ENCODE measurements around the gene YIPF3. TPM values are rescaled to one million over a fixed set of nuclear protein-coding genes. Genes with fewer than 3 reads are reported as not detected.
"Not testable (repeated sequence)": the region's sequence is repeated elsewhere in the genome, so short reads cannot be mapped to it uniquely, and the experiment has no call there.

The YIPF3 gene
- polyA plus RNA-seq (2011; rRNA removed): 291 and 355 TPM in 2 replicates
- 242 and 409 TPM in 2 replicates for polyA minus RNA-seq (2011; rRNA and poly(A)+ RNA removed)

DNA sequence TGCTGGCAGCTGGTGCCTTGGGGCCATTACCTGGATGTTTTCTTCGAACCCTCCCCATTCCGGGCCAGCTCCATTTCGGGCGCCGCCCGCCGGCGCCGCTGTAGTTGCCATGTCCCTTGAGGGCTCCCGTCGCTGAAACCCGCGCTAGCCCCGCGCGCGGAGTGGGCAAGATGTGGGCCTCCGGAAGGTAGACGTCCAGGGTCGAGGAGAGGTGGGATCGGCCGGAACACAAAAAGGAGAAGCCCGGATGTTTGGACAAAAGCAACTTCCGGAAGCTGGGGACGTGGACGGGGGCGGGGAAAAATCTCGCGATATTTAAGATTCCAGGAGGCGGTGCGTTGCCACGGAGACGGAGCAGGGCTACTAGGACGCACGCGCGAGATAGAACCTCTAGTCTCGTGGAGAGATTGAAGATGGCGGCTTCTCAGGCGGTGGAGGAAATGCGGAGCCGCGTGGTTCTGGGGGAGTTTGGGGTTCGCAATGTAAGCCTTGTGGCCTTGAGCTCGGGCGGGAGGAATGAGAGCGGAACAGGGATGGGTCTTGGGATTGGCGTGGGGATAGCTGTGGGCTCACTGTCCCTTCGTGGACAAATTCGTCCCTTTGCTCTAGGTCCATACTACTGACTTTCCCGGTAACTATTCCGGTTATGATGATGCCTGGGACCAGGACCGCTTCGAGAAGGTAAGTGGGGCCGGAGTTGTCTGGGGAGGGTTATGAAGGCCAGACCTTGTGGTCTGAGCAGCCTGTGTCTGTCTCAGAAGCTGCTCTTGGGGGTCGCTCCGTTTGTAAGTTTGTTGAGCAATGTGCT, at the start of gene YIPF3, which contains the start of gene POLR1C:
Gene YIPF3 (minus strand): TSS at position 230 of the 808 bp plus-strand sequence. CDS start 119 bp downstream, at position 111.
Gene POLR1C (plus strand): TSS at position 393 of the 808 bp plus-strand sequence. CDS start 21 bp downstream, at position 414.
- Histone ChIP-seq H3K27me3 (ENCODE audit: control insufficient read depth, insufficient read depth, low read length) (no peaks in the 10 kb centered on the region), H3K4me3 (ENCODE audit: low read depth, low read length) (peak within 1 kb of the TSS; percentile 92), H3K36me3 (ENCODE audit: control insufficient read depth, insufficient read depth, low read length) (peaks cover 38% of the 10 kb centered on the region)
- POLR2A ChIA-PET: interaction anchor here (0.6 to 0.9 kb wide), 2 partner anchors 31 to 157 kb away, joined by 3 read pairs; no protein-coding TSS in a partner anchor
- CTCF ChIA-PET: interaction anchor here (0.8 to 1.9 kb wide), 7 partner anchors 9 to 254 kb away, joined by 3 to 11 read pairs (median 3); no protein-coding TSS in a partner anchor
- no peak for TF ChIP-seq CTCF (IDR thresholded peaks at IDR 0.05; ENCODE audit: insufficient read depth, low read depth, low read length)
- peak; percentile 85 for DNase-seq (ENCODE audit: low read depth)

GRCh38 chr6:43559328-43559727, 42.6 kb upstream of the YIPF3 start:
- ChIA-PET POLR2A (no interaction called here), CTCF (no interaction called here)
- Histone ChIP-seq H3K27me3 (ENCODE audit: control insufficient read depth, insufficient read depth, low read length) (no peaks in the 10 kb centered on the region), H3K4me3 (ENCODE audit: low read depth, low read length) (no peak overlapping the region), H3K36me3 (ENCODE audit: control insufficient read depth, insufficient read depth, low read length) (peaks cover 11% of the 10 kb centered on the region)
- TF ChIP-seq CTCF (IDR thresholded peaks at IDR 0.05; ENCODE audit: insufficient read depth, low read depth, low read length): no peak
- no peak for DNase-seq (ENCODE audit: low read depth)

GRCh38 chr6:43557620-43558019, 40.9 kb upstream of the YIPF3 start:
- H3K27me3 ChIP-seq (ENCODE audit: control insufficient read depth, insufficient read depth, low read length); CTCF ChIA-PET; POLR2A ChIA-PET; DNase-seq (ENCODE audit: low read depth); H3K4me3 ChIP-seq (ENCODE audit: low read depth, low read length): not testable (repeated sequence)
- peaks cover 14% of the 10 kb centered on the region for H3K36me3 ChIP-seq (ENCODE audit: control insufficient read depth, insufficient read depth, low read length)

GRCh38 chr6:43547222-43547621, 30.5 kb upstream of the YIPF3 start:
- Histone ChIP-seq H3K4me3 (ENCODE audit: low read depth, low read length) (no peak overlapping the region), H3K27me3 (ENCODE audit: control insufficient read depth, insufficient read depth, low read length) (no peaks in the 10 kb centered on the region), H3K36me3 (ENCODE audit: control insufficient read depth, insufficient read depth, low read length) (peaks cover 11% of the 10 kb centered on the region)
- CTCF ChIA-PET: interaction anchor here (0.9 kb wide), 1 partner anchor 15 kb away, joined by 3 read pairs; no protein-coding TSS in a partner anchor
- DNase-seq (ENCODE audit: low read depth): no peak
- no peak for TF ChIP-seq CTCF (IDR thresholded peaks at IDR 0.05; ENCODE audit: insufficient read depth, low read depth, low read length)
- POLR2A ChIA-PET: no interaction called here

GRCh38 chr6:43544461-43544860, 27.7 kb upstream of the YIPF3 start:
- H3K27me3 ChIP-seq (ENCODE audit: control insufficient read depth, insufficient read depth, low read length): no peaks in the 10 kb centered on the region
- ChIA-PET CTCF (no interaction called here), POLR2A (interaction anchor here (0.6 kb wide), 1 partner anchor 1380 kb away, joined by 3 read pairs; no protein-coding TSS in a partner anchor)
- peaks cover 5% of the 10 kb centered on the region for H3K36me3 ChIP-seq (ENCODE audit: control insufficient read depth, insufficient read depth, low read length)
- no peak for TF ChIP-seq CTCF (IDR thresholded peaks at IDR 0.05; ENCODE audit: insufficient read depth, low read depth, low read length)
- no peak overlapping the region for H3K4me3 ChIP-seq (ENCODE audit: low read depth, low read length)
- no peak for DNase-seq (ENCODE audit: low read depth)

Measured in BJ (cell line).